Measurements from ENCODE around the gene CGB7.

DNA sequence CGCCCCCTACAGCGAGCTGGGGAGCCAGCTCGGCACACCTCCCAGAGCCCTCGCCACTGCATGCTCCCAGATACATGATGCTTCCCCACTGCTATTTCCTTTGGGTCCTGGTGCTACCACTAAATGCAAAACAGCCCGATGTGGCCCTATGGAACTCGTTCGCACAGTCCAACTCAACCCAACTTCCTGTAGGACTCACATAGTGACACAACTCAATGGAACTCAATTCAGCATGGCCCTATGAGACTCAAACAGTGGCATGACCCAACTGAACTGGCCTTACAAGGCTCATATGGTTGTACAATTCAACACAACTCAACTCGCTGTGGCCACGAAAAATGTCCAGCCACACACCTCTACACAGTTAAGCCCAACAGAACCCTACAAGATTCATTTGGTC lies 11.5 kb upstream of the CGB7 start:
- TF ChIP-seq, protein P1, sequence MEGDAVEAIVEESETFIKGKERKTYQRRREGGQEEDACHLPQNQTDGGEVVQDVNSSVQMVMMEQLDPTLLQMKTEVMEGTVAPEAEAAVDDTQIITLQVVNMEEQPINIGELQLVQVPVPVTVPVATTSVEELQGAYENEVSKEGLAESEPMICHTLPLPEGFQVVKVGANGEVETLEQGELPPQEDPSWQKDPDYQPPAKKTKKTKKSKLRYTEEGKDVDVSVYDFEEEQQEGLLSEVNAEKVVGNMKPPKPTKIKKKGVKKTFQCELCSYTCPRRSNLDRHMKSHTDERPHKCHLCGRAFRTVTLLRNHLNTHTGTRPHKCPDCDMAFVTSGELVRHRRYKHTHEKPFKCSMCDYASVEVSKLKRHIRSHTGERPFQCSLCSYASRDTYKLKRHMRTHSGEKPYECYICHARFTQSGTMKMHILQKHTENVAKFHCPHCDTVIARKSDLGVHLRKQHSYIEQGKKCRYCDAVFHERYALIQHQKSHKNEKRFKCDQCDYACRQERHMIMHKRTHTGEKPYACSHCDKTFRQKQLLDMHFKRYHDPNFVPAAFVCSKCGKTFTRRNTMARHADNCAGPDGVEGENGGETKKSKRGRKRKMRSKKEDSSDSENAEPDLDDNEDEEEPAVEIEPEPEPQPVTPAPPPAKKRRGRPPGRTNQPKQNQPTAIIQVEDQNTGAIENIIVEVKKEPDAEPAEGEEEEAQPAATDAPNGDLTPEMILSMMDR (conservative IDR thresholded peaks at IDR 0.05; ENCODE audit: low read depth in 2 of 2) = no peak
- TF ChIP-seq POLR2AphosphoS5 (IDR thresholded peaks at IDR 0.05; ENCODE audit: low read depth) (no peak), CREB1 (CRISPR knock-in tag; IDR thresholded peaks at IDR 0.05; ENCODE audit: low read depth) (no peak), EZH2phosphoT487 (IDR thresholded peaks at IDR 0.05; ENCODE audit: unreplicated experiment) (no peak), JUNB (IDR thresholded peaks at IDR 0.05; ENCODE audit: unreplicated experiment) (no peak), EZH2 (IDR thresholded peaks at IDR 0.05; ENCODE audit: low read depth, unreplicated experiment) (no peak), ZNF331 (CRISPR knock-in tag; IDR thresholded peaks at IDR 0.05; ENCODE audit: low read depth) (no peak)
- TF ChIP-seq, protein P2, sequence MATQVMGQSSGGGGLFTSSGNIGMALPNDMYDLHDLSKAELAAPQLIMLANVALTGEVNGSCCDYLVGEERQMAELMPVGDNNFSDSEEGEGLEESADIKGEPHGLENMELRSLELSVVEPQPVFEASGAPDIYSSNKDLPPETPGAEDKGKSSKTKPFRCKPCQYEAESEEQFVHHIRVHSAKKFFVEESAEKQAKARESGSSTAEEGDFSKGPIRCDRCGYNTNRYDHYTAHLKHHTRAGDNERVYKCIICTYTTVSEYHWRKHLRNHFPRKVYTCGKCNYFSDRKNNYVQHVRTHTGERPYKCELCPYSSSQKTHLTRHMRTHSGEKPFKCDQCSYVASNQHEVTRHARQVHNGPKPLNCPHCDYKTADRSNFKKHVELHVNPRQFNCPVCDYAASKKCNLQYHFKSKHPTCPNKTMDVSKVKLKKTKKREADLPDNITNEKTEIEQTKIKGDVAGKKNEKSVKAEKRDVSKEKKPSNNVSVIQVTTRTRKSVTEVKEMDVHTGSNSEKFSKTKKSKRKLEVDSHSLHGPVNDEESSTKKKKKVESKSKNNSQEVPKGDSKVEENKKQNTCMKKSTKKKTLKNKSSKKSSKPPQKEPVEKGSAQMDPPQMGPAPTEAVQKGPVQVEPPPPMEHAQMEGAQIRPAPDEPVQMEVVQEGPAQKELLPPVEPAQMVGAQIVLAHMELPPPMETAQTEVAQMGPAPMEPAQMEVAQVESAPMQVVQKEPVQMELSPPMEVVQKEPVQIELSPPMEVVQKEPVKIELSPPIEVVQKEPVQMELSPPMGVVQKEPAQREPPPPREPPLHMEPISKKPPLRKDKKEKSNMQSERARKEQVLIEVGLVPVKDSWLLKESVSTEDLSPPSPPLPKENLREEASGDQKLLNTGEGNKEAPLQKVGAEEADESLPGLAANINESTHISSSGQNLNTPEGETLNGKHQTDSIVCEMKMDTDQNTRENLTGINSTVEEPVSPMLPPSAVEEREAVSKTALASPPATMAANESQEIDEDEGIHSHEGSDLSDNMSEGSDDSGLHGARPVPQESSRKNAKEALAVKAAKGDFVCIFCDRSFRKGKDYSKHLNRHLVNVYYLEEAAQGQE (IDR thresholded peaks at IDR 0.05; ENCODE audit: unreplicated experiment) = no peak

Data from GM23338 (cell line).